Measurements from ENCODE around the gene CLEC19A.
"Not testable (repeated sequence)": the region's sequence is repeated elsewhere in the genome, so short reads cannot be mapped to it uniquely, and the experiment has no call there.

Gene CLEC19A

DNA sequence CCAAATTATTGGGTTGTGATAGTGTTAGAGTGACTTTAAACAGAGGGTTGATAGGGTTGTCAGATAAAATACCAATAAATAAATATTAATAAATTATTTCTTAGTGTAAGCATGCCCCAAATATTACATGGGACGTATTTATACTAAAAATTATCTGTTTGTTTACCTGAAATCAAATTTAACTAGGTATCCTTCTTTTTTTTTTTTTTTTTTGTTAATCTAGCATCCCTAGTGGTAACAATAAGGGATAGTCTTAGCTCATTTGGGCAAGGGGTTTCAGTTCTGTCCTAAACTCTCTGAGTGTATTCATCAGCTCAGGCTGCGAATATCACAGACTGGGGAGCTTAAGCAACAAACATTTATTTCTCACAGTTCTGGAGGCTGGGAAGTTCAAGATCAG is 1.3 kb downstream of the CLEC19A start:
- DNase-seq (ENCODE audit: low read depth), result no peak

DNA sequence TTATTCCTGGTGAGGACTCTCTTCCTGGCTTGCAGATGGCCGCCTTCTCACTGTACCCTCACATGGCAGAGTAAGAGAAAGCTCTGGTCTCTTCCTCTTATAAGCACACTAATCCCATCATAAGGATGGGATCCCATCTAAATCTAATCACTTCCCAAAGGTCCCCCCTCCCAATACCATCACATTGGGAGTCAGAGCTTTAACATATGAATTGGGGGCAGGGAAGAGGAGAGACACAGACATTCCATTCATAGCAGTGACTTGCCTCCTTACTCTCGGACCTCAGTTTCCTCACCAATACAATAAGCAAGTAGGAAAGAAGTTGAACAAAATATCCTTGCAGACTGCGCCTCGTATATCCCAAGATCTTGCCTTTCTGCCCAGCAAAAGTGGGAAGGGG is 1.7 kb downstream of the CLEC19A start:
- DNase-seq (ENCODE audit: low read depth), result no peak

GRCh38 chr16:19288872-19289799 is 3.6 kb downstream of the CLEC19A start:
- no peak for DNase-seq (ENCODE audit: low read depth)

- DNase-seq (ENCODE audit: low read depth), result no peak
Measured at GRCh38 chr16:19289811-19290485, 4.4 kb downstream of the CLEC19A start.

- no peak for DNase-seq (ENCODE audit: low read depth)
Measured at GRCh38 chr16:19290860-19291259, 5.3 kb downstream of the CLEC19A start.

DNA sequence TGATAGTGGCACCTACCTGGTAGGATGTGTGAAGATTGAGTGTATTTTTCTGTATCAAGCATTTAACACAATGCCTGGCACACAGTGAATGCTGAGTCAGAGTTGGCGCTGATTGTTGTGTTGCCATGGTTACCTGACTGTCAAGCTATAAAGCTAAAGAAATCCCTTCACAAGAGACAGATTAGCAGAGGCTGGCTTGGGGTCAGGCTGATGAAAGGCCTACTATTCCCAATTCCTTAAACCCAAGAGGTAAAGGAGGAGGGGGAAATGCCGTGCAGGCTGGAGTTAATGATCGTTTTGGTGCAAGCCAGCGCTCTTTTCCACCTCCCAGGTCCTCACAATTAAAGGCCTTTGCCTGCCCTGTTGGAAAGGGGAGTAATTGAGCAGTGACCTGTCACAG is 5.9 kb downstream of the CLEC19A start:
- no peak for DNase-seq (ENCODE audit: low read depth)

GRCh38 chr16:19292186-19292585 is 6.7 kb downstream of the CLEC19A start:
- no peak for DNase-seq (ENCODE audit: low read depth)

DNA sequence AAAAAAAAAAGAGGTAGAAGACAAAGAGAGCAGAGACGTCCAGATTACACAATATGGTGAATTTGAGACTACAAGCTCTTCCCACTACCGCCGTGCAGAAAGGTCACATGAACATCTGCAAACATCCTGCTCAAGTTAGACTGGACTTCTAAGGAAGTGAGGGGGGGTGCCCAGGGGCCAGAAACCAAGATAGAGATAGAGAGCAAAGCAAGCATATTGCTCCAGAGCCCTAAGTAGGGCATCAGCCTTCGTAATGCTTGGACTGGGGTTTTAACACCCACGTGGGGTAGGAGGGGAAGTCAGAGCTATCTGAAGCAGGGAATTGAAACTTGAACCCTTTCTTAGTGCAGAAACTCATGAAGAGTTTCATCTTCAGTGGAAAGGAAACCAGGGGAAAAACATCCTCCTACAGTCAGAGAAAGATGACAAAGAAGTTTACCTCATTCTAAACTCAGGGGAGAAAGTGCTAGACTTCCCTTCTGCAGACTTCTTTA is 8.7 kb downstream of the CLEC19A start:
- no peak for DNase-seq (ENCODE audit: low read depth)

DNA sequence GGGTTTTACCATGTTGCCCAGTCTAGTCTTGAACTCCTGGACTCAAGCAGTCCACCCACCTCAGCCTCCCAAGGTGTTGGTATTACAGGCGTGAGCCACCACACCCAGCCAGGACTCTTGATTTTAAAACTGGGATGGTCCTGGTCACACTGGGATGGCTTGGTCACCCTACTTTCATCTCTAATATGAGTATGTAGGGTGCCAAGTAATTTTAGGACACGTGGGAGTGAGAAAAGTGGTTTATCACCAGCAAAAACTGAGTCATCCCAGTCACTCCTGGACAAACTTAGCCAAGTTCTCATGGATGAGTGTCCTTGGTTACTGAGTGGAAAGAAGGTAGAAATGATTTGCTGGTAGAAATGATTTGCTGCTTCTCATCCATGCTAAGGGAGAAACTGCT is 9.9 kb downstream of the CLEC19A start:
- DNase-seq (ENCODE audit: low read depth), result no peak

DNA sequence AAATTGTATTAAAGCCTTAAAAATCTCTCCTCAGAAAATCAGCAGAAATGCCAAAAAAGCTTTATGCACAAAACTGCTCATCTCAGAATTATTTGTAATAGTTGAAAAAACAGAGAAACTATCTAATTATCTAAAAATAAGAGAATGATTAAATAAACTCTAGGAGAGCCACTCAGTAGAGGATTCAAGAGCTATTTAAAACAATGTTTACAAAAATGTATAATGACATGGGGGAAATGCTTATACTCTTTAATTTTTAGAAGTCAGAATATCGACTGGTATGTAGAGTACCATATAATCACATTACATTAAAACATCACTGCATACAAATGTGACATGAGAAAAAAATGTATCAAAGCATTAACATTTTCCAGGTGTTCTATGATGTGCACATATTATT is 11.9 kb downstream of the CLEC19A start:
- no peak for DNase-seq (ENCODE audit: low read depth)

GRCh38 chr16:19299565-19299964 is 14.0 kb downstream of the CLEC19A start:
- no peak for DNase-seq (ENCODE audit: low read depth)

DNA sequence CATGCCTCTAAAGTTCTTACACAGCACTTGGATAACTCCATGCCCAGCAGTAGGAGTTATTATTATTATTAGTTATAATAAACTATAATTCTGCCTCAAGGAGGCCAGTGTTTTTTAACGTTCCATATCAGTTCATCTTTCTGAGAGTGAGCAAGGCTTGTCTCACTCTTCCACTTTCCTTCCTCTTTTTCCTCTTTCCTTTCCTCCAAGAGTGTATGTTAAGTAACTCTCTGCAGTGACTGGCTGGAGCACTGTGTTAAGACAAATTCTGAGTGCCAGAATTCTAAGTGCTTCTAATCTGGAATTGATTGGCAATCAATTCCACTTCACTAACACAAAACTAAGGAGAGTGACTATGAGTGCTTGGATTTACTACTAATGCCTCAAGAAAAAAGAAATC is 16.4 kb downstream of the CLEC19A start:
- DNase-seq (ENCODE audit: low read depth), result no peak

DNA sequence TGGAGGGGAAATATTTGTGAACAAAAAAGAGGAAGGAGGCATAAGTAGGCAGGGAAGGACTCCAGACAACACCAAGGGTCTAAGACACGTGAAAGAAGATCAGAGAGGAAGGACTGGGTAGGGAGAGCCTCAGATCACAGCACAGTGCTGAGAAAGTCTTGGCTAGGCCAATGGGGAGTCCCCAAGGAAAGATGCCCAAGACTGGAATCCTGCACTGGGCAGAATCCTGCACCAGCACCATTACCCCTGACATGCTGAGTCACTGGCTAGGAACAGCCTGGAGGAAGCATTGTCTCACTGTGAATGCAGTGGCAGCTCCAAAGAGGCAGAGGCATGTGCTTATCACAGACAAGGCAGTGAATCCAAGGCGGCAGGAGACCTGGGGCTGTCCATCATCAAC is 19.2 kb downstream of the CLEC19A start:
- DNase-seq (ENCODE audit: low read depth), result no peak

GRCh38 chr16:19305443-19305842 is 19.9 kb downstream of the CLEC19A start:
- DNase-seq (ENCODE audit: low read depth), result no peak

DNA sequence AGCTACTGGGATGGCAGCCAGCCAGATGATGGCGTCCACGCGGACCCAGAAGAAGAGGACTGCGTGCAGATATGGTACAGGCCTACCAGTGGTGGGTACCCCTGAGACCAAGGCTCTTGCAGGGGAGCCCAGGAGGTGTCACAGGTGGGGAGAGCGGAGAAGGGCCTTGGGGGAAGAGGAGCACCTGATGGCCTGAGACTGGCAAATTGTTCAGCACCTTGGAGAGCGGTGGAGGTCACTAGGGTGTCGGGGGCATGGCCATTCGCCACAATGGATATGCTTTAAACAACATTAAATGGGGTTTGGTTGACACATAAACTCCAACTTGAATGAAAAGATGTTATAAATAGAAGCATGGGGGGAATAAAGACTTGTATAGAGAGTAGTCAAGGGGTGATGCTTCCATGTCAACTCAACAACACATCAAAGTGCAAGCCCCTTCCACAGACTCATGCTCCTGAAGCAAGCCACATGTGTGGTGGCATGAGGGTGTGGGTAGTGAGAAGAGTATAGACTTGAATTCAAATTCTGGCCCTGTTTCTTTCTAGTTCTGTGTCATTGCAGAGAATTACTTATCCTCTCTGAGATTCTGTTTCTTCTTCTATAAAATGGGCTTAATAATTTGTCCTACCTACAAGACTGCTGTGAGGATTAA is 22.2 kb downstream of the CLEC19A start:
- no peak for DNase-seq (ENCODE audit: low read depth)

GRCh38 chr16:19308392-19308791 is 22.9 kb downstream of the CLEC19A start:
- DNase-seq (ENCODE audit: low read depth), result no peak

GRCh38 chr16:19309178-19309577 is 23.6 kb downstream of the CLEC19A start:
- DNase-seq (ENCODE audit: low read depth), result no peak

- no peak for DNase-seq (ENCODE audit: low read depth)
Measured at GRCh38 chr16:19314718-19315425, 29.3 kb downstream of the CLEC19A start.

- no peak for DNase-seq (ENCODE audit: low read depth)
Measured at GRCh38 chr16:19315889-19316433, 30.4 kb downstream of the CLEC19A start.

DNA sequence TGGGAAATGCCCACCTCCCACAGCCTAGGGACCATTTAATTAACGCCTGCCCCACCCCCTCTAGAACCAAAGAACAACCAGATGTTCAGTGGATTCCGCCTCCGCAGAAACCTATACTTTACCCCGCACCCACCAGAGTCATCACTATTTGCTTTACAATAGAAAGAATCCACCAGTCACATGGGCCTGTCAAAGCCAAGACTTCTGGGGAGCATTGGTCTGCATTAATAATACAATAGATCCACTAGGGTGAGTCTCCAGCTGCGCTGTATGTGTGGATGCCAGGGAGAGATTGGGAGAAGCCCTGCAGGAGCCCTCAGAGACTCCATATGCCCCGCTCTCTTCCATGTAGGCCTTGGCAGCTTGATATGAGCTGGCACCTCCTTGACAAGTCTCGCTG is 31.3 kb downstream of the CLEC19A start:
- DNase-seq (ENCODE audit: low read depth), result no peak

DNA sequence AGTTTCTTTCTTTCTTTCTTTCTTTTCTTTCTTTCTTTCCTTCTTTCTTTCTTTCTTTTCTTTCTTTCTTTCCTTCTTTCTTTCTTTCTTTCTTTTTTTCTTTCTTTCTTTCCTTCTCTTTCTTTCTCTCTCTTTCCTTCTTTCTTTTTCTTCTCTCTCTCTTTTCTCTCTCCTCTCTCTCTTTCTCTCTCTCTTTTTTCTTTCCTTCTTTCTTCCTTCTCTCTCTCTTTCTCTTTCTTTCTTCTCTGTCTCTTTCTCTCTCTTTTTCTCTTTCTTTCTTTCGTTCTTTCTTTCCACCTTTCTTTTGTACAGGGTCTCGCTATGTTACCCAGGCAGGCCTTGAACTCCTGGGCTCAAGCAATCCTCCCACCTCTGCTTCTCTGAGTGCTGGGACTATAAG is 35.7 kb downstream of the CLEC19A start:
- DNase-seq (ENCODE audit: low read depth), result not testable (repeated sequence)

GRCh38 chr16:19323596-19323995 is 38.1 kb downstream of the CLEC19A start:
- DNase-seq (ENCODE audit: low read depth), result no peak

Data from HS-27A (cell line).